ENCODE data around the gene PNRC1. TPM values are rescaled to one million over a fixed set of nuclear protein-coding genes. Genes with fewer than 3 reads are reported as not detected.
"Not testable (repeated sequence)": the region's sequence is repeated elsewhere in the genome, so short reads cannot be mapped to it uniquely, and the experiment has no call there.

Gene PNRC1
- total RNA-seq, 3 donors from 2014 or later = 42.8 to 54.1 (median 48.3) TPM

- Mint-ChIP-seq H3K27me3 (ENCODE audit: low read depth) (no peaks in the 10 kb centered on the region), H3K4me3 (no peak overlapping the region), H3K9me3 (no peaks in the 10 kb centered on the region), H3K36me3 (ENCODE audit: insufficient read depth) (peaks cover 5% of the 10 kb centered on the region), H3K4me1 (ENCODE audit: low read depth) (no peaks in the 10 kb centered on the region)
- DNase-seq (no peak), ATAC-seq (peak in 1 of 2 donors; percentile 48)
Measured at GRCh38 chr6:89110284-89110683, 29.7 kb downstream of the PNRC1 start.

DNA sequence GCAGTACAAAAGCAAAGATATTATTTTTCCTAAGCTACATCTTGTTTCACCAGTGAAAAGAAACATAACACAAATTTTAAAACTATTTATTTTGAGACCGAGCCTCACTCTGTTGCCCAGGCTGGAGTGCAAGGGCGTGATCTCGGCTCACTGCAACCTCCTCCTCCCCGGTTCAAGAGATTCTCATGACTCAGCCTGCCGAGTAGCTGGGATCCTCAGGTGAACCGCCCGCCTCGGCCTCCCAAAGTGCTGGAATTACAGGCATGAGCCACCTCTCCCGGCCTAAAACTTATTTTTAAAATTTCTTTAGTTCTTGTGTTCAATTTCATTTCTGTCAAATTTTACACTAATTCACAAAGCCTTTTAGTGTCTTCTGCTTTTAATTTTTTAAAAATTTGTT, 31.4 kb downstream of the PNRC1 start:
- no peak for ATAC-seq
- Mint-ChIP-seq H3K36me3 (ENCODE audit: insufficient read depth) (peaks cover 3% of the 10 kb centered on the region), H3K27me3 (ENCODE audit: low read depth) (peaks cover 6% of the 10 kb centered on the region), H3K4me3 (no peak overlapping the region), H3K4me1 (ENCODE audit: low read depth) (peaks cover 2% of the 10 kb centered on the region), H3K9me3 (no peaks in the 10 kb centered on the region)
- DNase-seq = no peak

GRCh38 chr6:89116702-89117101, 36.2 kb downstream of the PNRC1 start:
- peaks cover 6% of the 10 kb centered on the region for H3K27me3 Mint-ChIP-seq (ENCODE audit: low read depth)
- ATAC-seq = no peak
- H3K9me3 Mint-ChIP-seq = no peaks in the 10 kb centered on the region
- peak overlapping the region; percentile 80 for H3K4me3 Mint-ChIP-seq
- H3K36me3 Mint-ChIP-seq (ENCODE audit: insufficient read depth) = no peaks in the 10 kb centered on the region
- H3K4me1 Mint-ChIP-seq (ENCODE audit: low read depth) = peaks cover 5% of the 10 kb centered on the region
- no peak for DNase-seq

DNA sequence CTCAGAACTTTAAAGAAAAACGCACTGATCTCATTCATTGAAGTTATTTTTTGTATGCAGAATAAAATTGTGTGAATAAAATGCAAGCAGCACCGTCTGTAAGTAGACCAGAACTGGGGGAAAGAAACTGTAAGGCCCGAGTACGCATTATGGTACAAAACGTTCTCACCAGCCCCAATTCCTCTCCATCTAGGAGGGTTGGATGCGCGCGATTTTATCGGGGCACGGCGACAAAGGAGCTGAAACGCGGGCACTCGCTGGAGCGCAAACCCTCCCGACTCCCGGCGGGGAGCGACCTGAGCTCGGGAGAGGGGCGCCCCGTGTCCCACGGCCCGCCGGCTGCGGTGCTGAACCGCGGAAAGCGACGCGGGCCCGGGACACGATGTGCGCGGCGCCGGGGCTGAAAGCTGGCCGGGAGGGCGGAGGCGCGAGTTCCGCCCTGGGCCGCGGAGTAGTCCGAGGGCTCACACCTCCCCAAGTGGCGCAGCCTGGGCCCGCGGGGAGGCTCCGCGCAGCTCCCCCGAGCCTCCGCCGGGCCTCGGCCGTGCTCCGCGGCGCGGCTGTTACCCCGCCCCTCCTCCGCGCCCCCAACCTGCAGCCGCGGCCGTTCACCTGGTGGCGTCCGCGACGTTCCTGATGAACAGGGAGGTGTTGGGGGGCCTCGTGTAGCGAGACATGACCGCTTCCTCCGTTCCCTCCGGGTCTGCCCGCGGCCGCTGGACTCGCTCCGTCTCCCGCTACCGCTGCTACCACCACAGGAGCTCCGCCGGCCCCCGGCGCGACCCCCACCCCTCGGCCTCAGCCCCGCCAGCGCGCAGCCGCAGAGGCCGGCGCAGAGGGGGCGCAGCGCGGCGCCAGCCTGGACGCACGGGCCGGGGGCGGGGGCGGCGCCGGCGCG, 36.9 kb downstream of the PNRC1 start, which contains the start of gene SRSF12:
SRSF12 (minus strand) TSS at position 861 of the 898 bp plus-strand sequence; CDS start at position 677, 184 bp downstream.
- H3K4me3 Mint-ChIP-seq = peak within 1 kb of the TSS; percentile 80
- H3K27me3 Mint-ChIP-seq (ENCODE audit: low read depth) = peaks cover 6% of the 10 kb centered on the region
- H3K36me3 Mint-ChIP-seq (ENCODE audit: insufficient read depth) = no peaks in the 10 kb centered on the region
- H3K9me3 Mint-ChIP-seq = no peaks in the 10 kb centered on the region
- H3K4me1 Mint-ChIP-seq (ENCODE audit: low read depth) = peaks cover 5% of the 10 kb centered on the region
- ATAC-seq (peak; percentile 93), DNase-seq (peak; percentile 29)

DNA sequence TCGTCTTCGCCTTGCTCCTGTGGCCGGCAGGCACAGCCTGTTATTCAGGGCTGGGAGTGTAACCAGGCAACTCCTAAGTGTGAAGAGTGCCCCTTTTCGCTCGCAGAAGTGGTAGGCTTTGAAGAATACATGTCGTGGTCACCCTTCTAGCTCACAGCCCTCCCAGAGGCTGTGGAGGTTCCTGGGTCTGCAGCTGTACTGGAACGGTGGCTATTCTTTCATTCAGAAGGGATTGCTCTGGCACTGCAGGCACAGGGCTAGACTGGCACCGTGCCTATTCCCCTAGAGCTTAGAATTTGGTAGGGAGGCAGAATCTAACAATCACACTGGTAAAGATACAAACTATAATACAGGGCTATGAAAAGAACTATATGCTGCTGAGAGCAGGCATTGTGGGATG, 38.4 kb downstream of the PNRC1 start:
- Mint-ChIP-seq H3K36me3 (ENCODE audit: insufficient read depth) (no peaks in the 10 kb centered on the region), H3K9me3 (no peaks in the 10 kb centered on the region), H3K4me1 (ENCODE audit: low read depth) (peaks cover 5% of the 10 kb centered on the region), H3K4me3 (peak overlapping the region; percentile 72), H3K27me3 (ENCODE audit: low read depth) (peaks cover 6% of the 10 kb centered on the region)
- ATAC-seq = no peak
- no peak for DNase-seq

GRCh38 chr6:89120371-89120770, 39.8 kb downstream of the PNRC1 start:
- Mint-ChIP-seq H3K36me3 (ENCODE audit: insufficient read depth) (peaks cover 1% of the 10 kb centered on the region), H3K4me1 (ENCODE audit: low read depth) (peaks cover 5% of the 10 kb centered on the region), H3K9me3 (no peaks in the 10 kb centered on the region), H3K4me3 (no peak overlapping the region), H3K27me3 (ENCODE audit: low read depth) (peaks cover 6% of the 10 kb centered on the region)
- ATAC-seq (no peak), DNase-seq (no peak)

DNA sequence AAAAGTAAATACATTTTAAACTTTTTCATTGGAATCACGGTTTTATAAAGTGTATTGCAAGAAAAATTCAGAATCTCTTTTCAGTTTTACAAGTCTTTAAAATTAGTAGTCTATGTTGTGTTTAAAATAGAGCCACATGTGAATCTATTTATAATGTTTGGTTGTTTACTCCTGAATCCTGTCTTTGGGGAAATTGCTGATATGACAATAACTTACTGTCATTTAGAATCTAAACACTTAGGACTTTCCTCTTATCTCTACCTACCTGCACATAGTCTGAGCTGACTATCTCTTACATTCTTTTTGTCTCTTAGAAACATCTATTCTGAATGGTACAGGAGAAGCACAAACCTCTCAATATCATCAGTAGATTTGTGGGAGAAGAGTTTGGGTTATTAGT, 41.4 kb downstream of the PNRC1 start:
- H3K4me3 Mint-ChIP-seq = no peak overlapping the region
- H3K27me3 Mint-ChIP-seq (ENCODE audit: low read depth) = no peaks in the 10 kb centered on the region
- DNase-seq (no peak), ATAC-seq (no peak)
- H3K4me1 Mint-ChIP-seq (ENCODE audit: low read depth) = peaks cover 3% of the 10 kb centered on the region
- no peaks in the 10 kb centered on the region for H3K9me3 Mint-ChIP-seq
- peaks cover 1% of the 10 kb centered on the region for H3K36me3 Mint-ChIP-seq (ENCODE audit: insufficient read depth)

GRCh38 chr6:89122625-89123024, 42.1 kb downstream of the PNRC1 start:
- Mint-ChIP-seq H3K4me3 (no peak overlapping the region), H3K4me1 (ENCODE audit: low read depth) (no peaks in the 10 kb centered on the region), H3K27me3 (ENCODE audit: low read depth) (no peaks in the 10 kb centered on the region), H3K9me3 (no peaks in the 10 kb centered on the region), H3K36me3 (ENCODE audit: insufficient read depth) (peaks cover 1% of the 10 kb centered on the region)
- no peak for ATAC-seq
- no peak for DNase-seq

DNA sequence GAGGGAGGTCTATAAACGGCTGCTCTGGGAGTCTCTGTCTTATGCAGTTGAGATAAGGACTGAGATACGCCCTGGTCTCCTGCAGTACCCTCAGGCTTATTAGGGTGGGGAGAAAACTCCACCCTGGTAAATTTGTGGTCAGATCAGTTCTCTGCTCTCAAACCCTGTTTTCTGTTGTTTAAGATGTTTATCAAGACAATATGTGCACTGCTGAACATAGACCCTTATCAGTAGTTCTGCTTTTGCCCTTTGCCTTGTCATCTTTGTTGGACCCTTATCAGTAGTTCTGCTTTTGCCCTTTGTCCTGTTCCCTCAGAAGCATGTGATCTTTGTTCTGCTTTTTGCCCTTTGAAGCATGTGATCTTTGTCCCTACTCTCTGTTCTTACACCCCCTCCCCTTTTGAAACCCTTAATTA, 47.7 kb downstream of the PNRC1 start:
- not testable (repeated sequence) for H3K4me1 Mint-ChIP-seq (ENCODE audit: low read depth); ATAC-seq; H3K27me3 Mint-ChIP-seq (ENCODE audit: low read depth); H3K9me3 Mint-ChIP-seq; DNase-seq; H3K4me3 Mint-ChIP-seq; H3K36me3 Mint-ChIP-seq (ENCODE audit: insufficient read depth)

DNA sequence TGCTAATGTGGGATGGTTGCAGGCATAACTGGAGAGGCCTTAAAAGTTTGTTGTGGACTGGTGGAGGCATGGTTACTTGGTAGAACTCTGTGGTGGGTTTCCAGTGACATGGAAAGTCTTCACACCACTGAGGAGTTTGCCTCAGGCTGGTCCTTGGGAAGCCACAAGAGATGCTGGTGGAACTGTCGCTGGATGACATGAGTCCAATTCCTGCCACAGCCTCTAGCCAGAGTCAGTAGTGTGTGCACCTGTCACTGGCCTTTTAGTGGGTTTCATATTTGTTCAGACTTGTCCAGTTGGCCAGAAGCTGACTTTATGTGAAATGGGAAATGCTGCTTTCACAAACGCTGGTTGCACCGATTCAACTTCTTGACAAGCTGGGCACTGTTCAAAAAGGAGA, 51.0 kb downstream of the PNRC1 start:
- Mint-ChIP-seq H3K9me3 (peaks cover 6% of the 10 kb centered on the region), H3K4me1 (ENCODE audit: low read depth) (no peaks in the 10 kb centered on the region), H3K36me3 (ENCODE audit: insufficient read depth) (peaks cover 2% of the 10 kb centered on the region), H3K27me3 (ENCODE audit: low read depth) (no peaks in the 10 kb centered on the region), H3K4me3 (no peak overlapping the region)
- ATAC-seq (no peak), DNase-seq (no peak)

DNA sequence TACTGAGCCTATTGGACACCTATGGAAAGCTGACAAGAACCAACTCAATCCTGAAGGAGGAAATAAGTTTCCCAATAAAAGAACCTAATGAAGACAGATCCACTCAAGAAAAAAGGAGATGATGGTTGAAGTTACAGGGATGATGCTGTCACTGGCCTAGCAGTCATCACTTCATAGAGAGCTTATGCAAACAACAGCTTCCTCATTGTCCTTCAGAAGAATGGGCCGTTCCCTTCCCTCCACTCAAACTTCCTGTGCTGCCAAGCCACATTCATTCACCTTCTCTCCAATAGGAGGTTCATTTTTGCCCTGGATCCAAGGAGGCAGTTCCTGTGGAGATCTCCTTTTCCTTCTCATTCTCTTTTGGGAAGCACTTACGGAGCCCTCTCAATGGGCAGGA, 51.5 kb downstream of the PNRC1 start:
- Mint-ChIP-seq H3K4me3 (no peak overlapping the region), H3K36me3 (ENCODE audit: insufficient read depth) (peaks cover 2% of the 10 kb centered on the region), H3K27me3 (ENCODE audit: low read depth) (no peaks in the 10 kb centered on the region), H3K4me1 (ENCODE audit: low read depth) (no peaks in the 10 kb centered on the region), H3K9me3 (peaks cover 6% of the 10 kb centered on the region)
- ATAC-seq = no peak
- no peak for DNase-seq

DNA sequence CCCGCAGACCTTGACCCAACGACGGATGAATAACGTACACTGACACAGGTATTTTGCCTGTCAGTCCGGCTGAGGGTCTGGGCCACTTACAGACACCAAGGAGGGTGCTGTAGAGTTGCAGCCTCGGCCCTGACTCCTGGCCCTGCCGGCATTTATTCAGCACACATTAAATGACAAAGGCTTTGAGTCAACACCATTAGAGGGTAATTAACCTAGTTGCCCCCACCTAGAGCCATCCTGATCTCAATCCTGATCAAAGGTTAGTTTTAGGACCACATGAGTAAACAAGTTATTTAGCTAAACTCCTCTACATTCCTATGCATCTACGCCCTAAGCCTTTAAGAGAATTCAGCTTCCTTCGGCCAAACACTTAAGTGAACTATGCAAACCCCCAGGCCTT, 53.4 kb downstream of the PNRC1 start:
- Mint-ChIP-seq H3K4me1 (ENCODE audit: low read depth) (no peaks in the 10 kb centered on the region), H3K27me3 (ENCODE audit: low read depth) (no peaks in the 10 kb centered on the region), H3K4me3 (no peak overlapping the region), H3K9me3 (no peaks in the 10 kb centered on the region), H3K36me3 (ENCODE audit: insufficient read depth) (no peaks in the 10 kb centered on the region)
- DNase-seq (no peak), ATAC-seq (no peak)

DNA sequence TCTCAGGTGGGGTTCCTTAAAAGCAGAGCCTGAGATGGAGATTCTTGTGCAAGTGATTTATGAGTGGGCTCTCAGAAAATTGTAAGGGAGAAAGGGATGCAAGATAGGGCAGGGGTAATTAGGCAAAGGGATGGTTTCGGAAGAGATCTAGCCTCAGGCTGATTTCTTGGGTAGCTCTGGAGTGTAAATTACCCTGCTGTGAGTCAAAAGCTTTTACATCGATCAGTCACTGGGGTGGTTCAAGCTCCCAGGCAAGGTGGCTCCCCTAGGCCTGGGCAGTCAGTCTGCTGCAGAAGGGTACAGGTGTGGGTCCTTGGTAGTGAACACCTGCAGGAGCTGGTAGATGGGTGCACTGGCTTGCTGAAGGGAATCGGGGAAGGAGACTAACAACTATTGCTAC, 54.2 kb downstream of the PNRC1 start:
- Mint-ChIP-seq H3K9me3 (no peaks in the 10 kb centered on the region), H3K4me1 (ENCODE audit: low read depth) (no peaks in the 10 kb centered on the region), H3K4me3 (no peak overlapping the region), H3K27me3 (ENCODE audit: low read depth) (no peaks in the 10 kb centered on the region), H3K36me3 (ENCODE audit: insufficient read depth) (no peaks in the 10 kb centered on the region)
- DNase-seq (no peak), ATAC-seq (no peak)

Measured in activated T-cell treated with anti-CD3 and anti-CD28 coated beads, Interleukin-2, amount 50 U/mL, for 4 hours (primary cell).